SH-SY5Y (cell line): ENCODE measurements around the gene TNS1.

Experiments
- GATA2 ChIP-seq: IDR thresholded peaks from 2 replicates; pipeline ENCODE4 v1.6.1; 2011; ENCODE audit warnings: mild to moderate bottlenecking, low read depth, low read length
- GATA3 ChIP-seq: IDR thresholded peaks from 2 replicates; pipeline ENCODE4 v1.6.1; 2011; ENCODE audit warnings: low read depth, mild to moderate bottlenecking, low read length, moderate library complexity

DNA sequence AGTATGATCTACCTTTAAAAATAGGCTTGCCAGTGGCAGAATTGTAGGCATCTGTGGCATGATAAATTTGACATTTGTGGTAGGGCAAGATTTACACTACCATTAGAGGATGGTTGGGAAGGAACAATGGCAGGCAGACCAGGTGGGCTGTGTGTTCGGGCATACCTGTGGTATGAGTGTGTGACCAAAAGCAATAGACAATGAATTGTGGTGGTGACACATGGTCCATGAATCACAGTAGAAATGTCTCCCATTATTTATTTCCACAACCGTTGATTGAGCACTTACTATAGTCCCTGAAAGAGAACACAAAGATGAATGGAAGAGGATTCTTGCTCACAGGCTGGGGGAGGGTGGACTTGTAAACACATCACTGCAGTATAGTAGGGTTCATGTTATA, 36.4 kb upstream of the TNS1 start:
- no peak for TF ChIP-seq GATA2
- TF ChIP-seq GATA3: no peak
